ENCODE data around the gene PCDH12.

Gene PCDH12

GRCh38 chr5:141906517-141906916, 51.5 kb downstream of the PCDH12 start:
- no peak for DNase-seq

GRCh38 chr5:141904551-141904950, 53.5 kb downstream of the PCDH12 start:
- no peak for DNase-seq

- DNase-seq: no peak
These were observed 54.7 kb downstream of the PCDH12 start for GRCh38 chr5:141903261-141903660.

GRCh38 chr5:141902015-141902814, 55.8 kb downstream of the PCDH12 start:
- no peak for DNase-seq

GRCh38 chr5:141898448-141899049, 59.5 kb downstream of the PCDH12 start:
- no peak for DNase-seq

GRCh38 chr5:141897425-141897824, 60.6 kb downstream of the PCDH12 start:
- no peak for DNase-seq

Measured in activated CD8-positive, alpha-beta memory T cell treated with anti-CD3 and anti-CD28 coated beads, Interleukin-2, amount 50 U/mL, for 48 hours (primary cell).